ENCODE data around the gene A2M. TPM values are rescaled to one million over a fixed set of nuclear protein-coding genes. Genes with fewer than 3 reads are reported as not detected.
A peak's percentile ranks its signal among the peaks of the same experiment; 100 is the strongest.

Gene A2M
- total RNA-seq, 2 donors from 2014 or later, result 831 to 1,306 TPM

GRCh38 chr12:9079883-9080675 is 35.6 kb downstream of the A2M start:
- intact Hi-C loops (cut with DNase I), result no loop called here
- DNase-seq (ENCODE audit: low spot score), result no peak

DNA sequence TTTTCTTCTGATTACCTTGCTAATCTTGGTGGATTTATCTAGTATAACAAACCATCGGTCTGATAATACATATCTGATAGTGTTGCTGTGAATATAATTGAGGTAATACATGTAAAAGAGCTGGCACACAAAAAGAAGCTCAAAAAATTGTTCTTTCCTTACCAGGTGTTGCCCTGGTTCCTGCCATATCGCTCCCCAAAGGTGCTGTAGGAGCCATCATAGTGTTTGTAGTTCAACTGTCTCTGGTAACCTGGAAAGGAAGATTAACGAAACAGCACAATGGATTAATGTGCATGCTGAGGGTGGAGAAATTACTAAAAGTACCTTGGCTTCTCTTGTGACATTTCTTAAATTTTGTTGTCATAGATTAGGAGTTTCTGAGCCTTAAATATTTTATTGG is 36.6 kb downstream of the A2M start:
- intact Hi-C loops (cut with DNase I), result no loop called here
- DNase-seq (ENCODE audit: low spot score), result no peak

DNA sequence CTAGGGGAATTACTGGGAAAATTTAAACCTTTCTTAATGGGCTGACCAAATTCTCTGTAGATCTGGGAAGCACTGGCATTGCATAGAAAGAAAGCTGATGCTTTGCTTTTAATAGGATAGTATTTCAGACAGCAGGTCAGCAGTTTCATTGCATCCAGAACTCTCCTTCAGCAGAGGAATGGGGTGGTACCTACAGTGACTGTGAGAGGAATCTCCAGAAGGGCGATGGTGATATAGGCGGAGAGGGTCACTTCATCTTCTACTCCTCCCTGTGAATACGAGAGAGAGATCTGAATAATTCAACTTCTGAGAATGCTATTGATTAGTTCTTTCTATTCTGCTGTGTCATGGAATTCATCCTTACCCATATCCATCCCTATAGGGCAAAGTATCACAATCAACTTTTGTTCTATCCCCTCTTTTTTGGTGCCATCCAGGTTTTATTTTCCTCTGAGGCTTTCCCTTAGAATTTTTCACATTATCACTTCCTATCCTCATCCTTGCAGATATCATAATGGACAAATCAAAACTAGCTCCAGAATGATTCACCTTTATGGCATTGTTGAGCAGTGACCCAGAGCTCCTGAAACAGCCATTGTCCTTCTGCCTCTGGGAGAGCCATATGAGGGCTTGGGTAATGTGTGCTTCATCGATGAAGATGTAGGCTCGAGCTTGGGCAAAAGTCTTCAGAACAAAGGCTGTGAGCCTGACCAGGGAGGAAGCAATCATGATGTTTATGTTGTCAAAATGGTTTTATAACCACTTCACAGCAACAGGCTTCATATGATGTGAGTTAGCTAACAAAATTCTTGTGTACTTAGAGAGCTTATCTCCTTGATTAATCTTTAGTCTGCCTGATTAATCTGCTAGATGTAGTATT is 38.3 kb downstream of the A2M start:
- intact Hi-C loops (cut with DNase I), result no loop called here
- DNase-seq (ENCODE audit: low spot score), result no peak

DNA sequence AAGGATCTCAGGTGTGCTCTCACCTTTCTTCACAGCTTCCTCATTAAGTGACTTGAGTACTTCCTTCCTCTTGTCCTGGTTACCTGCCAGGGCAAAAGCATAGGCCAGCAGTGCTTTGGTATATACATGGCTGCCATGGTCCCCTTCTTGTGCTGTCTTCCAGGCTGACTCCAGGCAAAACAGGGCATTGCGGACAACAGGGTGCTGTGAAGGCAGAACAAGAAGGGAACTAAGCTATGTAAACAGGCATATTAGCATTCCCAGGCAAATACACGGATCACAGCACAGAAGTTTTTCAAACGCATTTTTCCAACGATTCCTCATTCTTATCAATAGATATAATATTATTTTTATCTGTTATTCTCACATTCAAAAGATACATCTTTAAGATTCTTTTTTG is 39.0 kb downstream of the A2M start:
- intact Hi-C loops (cut with DNase I), result no loop called here
- DNase-seq (ENCODE audit: low spot score), result no peak

DNA sequence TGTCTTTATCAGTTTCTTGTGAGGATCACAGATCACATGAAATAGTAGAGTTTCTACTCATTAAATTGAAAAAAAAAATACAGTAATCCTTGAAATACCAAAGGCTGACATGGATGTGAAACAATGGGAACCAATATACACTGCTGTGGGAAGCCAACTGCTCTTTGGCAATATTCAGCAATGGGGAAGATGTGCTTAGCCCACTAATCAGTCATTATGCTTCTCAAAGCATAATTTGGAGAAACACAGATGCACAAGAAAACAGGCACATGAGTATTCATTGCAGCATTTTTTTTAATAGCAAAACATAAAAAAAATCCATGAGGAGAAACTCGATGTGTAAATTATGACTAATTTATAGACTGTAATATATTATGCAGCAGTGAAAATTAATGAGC is 40.6 kb downstream of the A2M start:
- no peak for DNase-seq (ENCODE audit: low spot score)
- intact Hi-C loops (cut with DNase I), result no loop called here

DNA sequence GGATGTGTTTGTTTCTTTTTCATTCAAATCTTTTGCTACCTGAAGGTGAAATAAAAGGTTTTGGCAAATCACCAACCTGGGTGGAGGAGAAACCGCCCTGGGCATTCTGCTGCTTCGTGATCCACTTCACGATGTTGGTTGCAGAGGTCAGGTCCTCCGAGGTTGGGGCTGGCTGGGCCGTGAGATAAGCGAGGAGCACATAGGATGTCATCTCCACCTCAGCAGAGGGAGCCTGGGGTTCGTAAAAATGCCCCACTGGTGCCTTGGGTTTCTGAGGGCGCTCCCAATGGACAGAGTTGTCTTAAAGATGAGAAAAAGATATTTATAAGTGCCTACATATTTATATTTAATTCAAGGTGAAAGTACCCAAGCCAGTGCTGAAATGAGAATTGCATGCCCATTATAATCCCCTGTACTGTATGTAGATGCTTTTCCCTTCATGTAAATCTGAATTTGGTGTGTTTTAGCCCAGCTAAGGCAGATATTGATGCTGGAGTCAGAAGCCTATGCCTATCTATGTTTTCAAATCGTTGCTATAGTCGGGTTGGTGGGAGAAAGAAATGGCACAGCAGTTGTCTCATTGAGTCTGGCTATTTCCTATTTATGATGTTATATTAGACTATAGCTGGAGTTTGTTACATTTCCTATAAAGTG is 41.1 kb downstream of the A2M start:
- intact Hi-C loops (cut with DNase I), result loop anchor here in 1 of 2 donors (1.0 kb wide), 1 partner anchor 9 kb away; no protein-coding TSS in a partner anchor
- DNase-seq (ENCODE audit: low spot score), result no peak

- DNase-seq (ENCODE audit: low spot score), result no peak
- intact Hi-C loops (cut with DNase I), result no loop called here
Measured at GRCh38 chr12:9073076-9073475, 42.6 kb downstream of the A2M start.

GRCh38 chr12:9072481-9073038 is 43.2 kb downstream of the A2M start:
- DNase-seq (ENCODE audit: low spot score), result no peak
- intact Hi-C loops (cut with DNase I), result no loop called here

GRCh38 chr12:9071969-9072368 is 43.8 kb downstream of the A2M start:
- intact Hi-C loops (cut with DNase I), result no loop called here
- DNase-seq (ENCODE audit: low spot score), result no peak

- intact Hi-C loops (cut with DNase I), result no loop called here
Measured at GRCh38 chr12:9071518-9071917, 44.2 kb downstream of the A2M start.

GRCh38 chr12:9070351-9070750 is 45.4 kb downstream of the A2M start:
- DNase-seq (ENCODE audit: low spot score), result no peak
- intact Hi-C loops (cut with DNase I), result no loop called here

More at GRCh38 chr12:9071518-9071917, 44.2 kb downstream of the A2M start:
- DNase-seq (ENCODE audit: low spot score), result no peak

DNA sequence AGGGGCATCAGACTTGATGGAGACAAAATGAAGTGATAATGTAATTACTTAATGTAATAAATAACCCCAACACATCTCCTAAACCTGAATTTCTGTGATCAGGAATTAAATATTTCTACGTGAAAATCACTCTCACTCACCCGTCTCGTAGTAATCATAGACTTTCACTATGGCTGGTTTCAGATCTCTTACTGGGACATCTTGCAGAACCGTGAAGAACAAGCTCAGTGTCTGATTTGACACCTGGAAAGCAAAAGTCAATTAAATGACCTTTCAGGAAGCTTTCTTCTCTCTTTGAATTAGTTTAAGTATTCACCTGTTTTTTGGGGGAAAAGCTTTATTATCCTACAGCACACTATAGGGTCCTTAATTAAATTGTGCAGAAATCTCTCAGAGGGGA is 47.1 kb downstream of the A2M start:
- DNase-seq (ENCODE audit: low spot score), result no peak

GRCh38 chr12:9068086-9068485 is 47.6 kb downstream of the A2M start:
- DNase-seq (ENCODE audit: low spot score), result no peak
- intact Hi-C loops (cut with DNase I), result no loop called here

More for the DNA sequence above, 47.1 kb downstream of the A2M start:
- intact Hi-C loops (cut with DNase I), result no loop called here

GRCh38 chr12:9066755-9067423 is 48.8 kb downstream of the A2M start:
- no peak for DNase-seq (ENCODE audit: low spot score)
- intact Hi-C loops (cut with DNase I), result no loop called here

- peak; percentile 71 for DNase-seq (ENCODE audit: low spot score)
- intact Hi-C loops (cut with DNase I), result no loop called here
Measured at GRCh38 chr12:9066183-9066623, 49.5 kb downstream of the A2M start.

GRCh38 chr12:9065607-9065856 is 50.2 kb downstream of the A2M start:
- intact Hi-C loops (cut with DNase I), result no loop called here

GRCh38 chr12:9064815-9065606 is 50.7 kb downstream of the A2M start:
- DNase-seq (ENCODE audit: low spot score), result peak; percentile 92
- intact Hi-C loops (cut with DNase I), result no loop called here

More at GRCh38 chr12:9065607-9065856, 50.2 kb downstream of the A2M start:
- no peak for DNase-seq (ENCODE audit: low spot score)

- intact Hi-C loops (cut with DNase I), result no loop called here
- peak; percentile 88 for DNase-seq (ENCODE audit: low spot score)
Measured at GRCh38 chr12:9064201-9064814, 51.4 kb downstream of the A2M start.
